ENCODE data around the gene HOXB5.

The HOXB5 gene

GRCh38 chr17:48601207-48601538 is 7.6 kb upstream of the HOXB5 start:
- DNase-seq, result no peak

- DNase-seq, result no peak
These were observed 6.9 kb upstream of the HOXB5 start for GRCh38 chr17:48600244-48601098.

GRCh38 chr17:48599354-48599753 is 5.8 kb upstream of the HOXB5 start:
- DNase-seq, result no peak

- DNase-seq, result no peak
These were observed 5.2 kb upstream of the HOXB5 start for GRCh38 chr17:48598736-48599135.

GRCh38 chr17:48597778-48598631 is 4.4 kb upstream of the HOXB5 start:
- peak; percentile 70 for DNase-seq

GRCh38 chr17:48597528-48597777 is 3.9 kb upstream of the HOXB5 start:
- no peak for DNase-seq

- no peak for DNase-seq
These were observed 3.4 kb upstream of the HOXB5 start for GRCh38 chr17:48596735-48597527.

- no peak for DNase-seq
These were observed 2.6 kb upstream of the HOXB5 start for GRCh38 chr17:48596000-48596734.

GRCh38 chr17:48595278-48595999 is 1.9 kb upstream of the HOXB5 start:
- no peak for DNase-seq

GRCh38 chr17:48594538-48595277 is 1.1 kb upstream of the HOXB5 start:
- DNase-seq, result no peak

GRCh38 chr17:48593840-48594537 is 410 bp upstream of the HOXB5 start:
- DNase-seq, result peak; percentile 90

GRCh38 chr17:48592577-48592976 is 1.0 kb downstream of the HOXB5 start:
- DNase-seq, result no peak

GRCh38 chr17:48592057-48592514 is 1.5 kb downstream of the HOXB5 start:
- DNase-seq, result no peak

- no peak for DNase-seq
These were observed 2.1 kb downstream of the HOXB5 start for GRCh38 chr17:48591255-48592056.

- no peak for DNase-seq
These were observed 2.9 kb downstream of the HOXB5 start for GRCh38 chr17:48590607-48591161.

GRCh38 chr17:48589831-48590606 is 3.6 kb downstream of the HOXB5 start, which contains the start of gene HOXB3:
TSS of gene HOXB3 (minus strand) at chr17:48590241. CDS start at chr17:48552474, 37,767 bp downstream.
- DNase-seq, result no peak

GRCh38 chr17:48589060-48589830 is 4.3 kb downstream of the HOXB5 start:
- DNase-seq, result no peak

GRCh38 chr17:48588528-48588927 is 5.1 kb downstream of the HOXB5 start:
- DNase-seq, result no peak
